GM18502 (cell line): ENCODE measurements around the gene DEK.
"Not testable (repeated sequence)": the region's sequence is repeated elsewhere in the genome, so short reads cannot be mapped to it uniquely, and the experiment has no call there.

Experiments used
- ATAC-seq: cut with Tn5 transposase; IDR thresholded peaks from one replicate; pipeline ENCODE4 v1.9.1; 2021; ENCODE audit warnings: mild to moderate bottlenecking; ENCODE audit not compliant: unreplicated experiment, poor library complexity

The DEK gene

GRCh38 chr6:18209539-18210197, 54.7 kb downstream of the DEK start:
- no peak for ATAC-seq

- ATAC-seq = not testable (repeated sequence)
These were observed 55.6 kb downstream of the DEK start for GRCh38 chr6:18208778-18209177.

GRCh38 chr6:18207949-18208348, 56.4 kb downstream of the DEK start:
- no peak for ATAC-seq

GRCh38 chr6:18207438-18207837, 56.9 kb downstream of the DEK start:
- no peak for ATAC-seq

- no peak for ATAC-seq
These were observed 57.7 kb downstream of the DEK start for GRCh38 chr6:18206591-18206990.

- no peak for ATAC-seq
These were observed 59.6 kb downstream of the DEK start for GRCh38 chr6:18204691-18205090.

- ATAC-seq = no peak
These were observed 60.5 kb downstream of the DEK start for GRCh38 chr6:18203786-18204185.

- no peak for ATAC-seq
These were observed 72.3 kb downstream of the DEK start for GRCh38 chr6:18192026-18192425.

- no peak for ATAC-seq
These were observed 75.1 kb downstream of the DEK start for GRCh38 chr6:18189196-18189595.

GRCh38 chr6:18187701-18188100, 76.6 kb downstream of the DEK start:
- ATAC-seq = no peak

- ATAC-seq = peak; percentile 50
These were observed 77.6 kb downstream of the DEK start for GRCh38 chr6:18186540-18187250.

- ATAC-seq = peak; percentile 66
These were observed 78.3 kb downstream of the DEK start for GRCh38 chr6:18186033-18186432.

GRCh38 chr6:18185624-18186023, 78.7 kb downstream of the DEK start:
- no peak for ATAC-seq

GRCh38 chr6:18183766-18184165, 80.6 kb downstream of the DEK start:
- no peak for ATAC-seq

GRCh38 chr6:18182568-18182967, 81.8 kb downstream of the DEK start:
- no peak for ATAC-seq

- no peak for ATAC-seq
These were observed 84.5 kb downstream of the DEK start for GRCh38 chr6:18179770-18180356.

- ATAC-seq = no peak
These were observed 85.2 kb downstream of the DEK start for GRCh38 chr6:18178960-18179615.

GRCh38 chr6:18177286-18177965, 86.9 kb downstream of the DEK start:
- no peak for ATAC-seq

- ATAC-seq = not testable (repeated sequence)
These were observed 88.1 kb downstream of the DEK start for GRCh38 chr6:18176198-18176597.
